M059J (cell line): ENCODE data around the gene COL6A5. TPM values are rescaled to one million over a fixed set of nuclear protein-coding genes. Genes with fewer than 3 reads are reported as not detected.
"Not testable (repeated sequence)": the region's sequence is repeated elsewhere in the genome, so short reads cannot be mapped to it uniquely, and the experiment has no call there.

Source experiments
- DNase-seq: peaks from one replicate; pipeline ENCODE4 v3.0.0-alpha.2; 2012; ENCODE audit warnings: low read depth
- total RNA-seq: library from RNA; depleted of rRNA; stranded (reverse); fragments of >200 nt; shearing (Covaris generic); gene quantifications from 2 replicates; pipeline ENCODE4 v1.2.3, GENCODE V29; 2014; rRNA removed

Gene COL6A5
- not detected in 2 replicates for total RNA-seq

DNA sequence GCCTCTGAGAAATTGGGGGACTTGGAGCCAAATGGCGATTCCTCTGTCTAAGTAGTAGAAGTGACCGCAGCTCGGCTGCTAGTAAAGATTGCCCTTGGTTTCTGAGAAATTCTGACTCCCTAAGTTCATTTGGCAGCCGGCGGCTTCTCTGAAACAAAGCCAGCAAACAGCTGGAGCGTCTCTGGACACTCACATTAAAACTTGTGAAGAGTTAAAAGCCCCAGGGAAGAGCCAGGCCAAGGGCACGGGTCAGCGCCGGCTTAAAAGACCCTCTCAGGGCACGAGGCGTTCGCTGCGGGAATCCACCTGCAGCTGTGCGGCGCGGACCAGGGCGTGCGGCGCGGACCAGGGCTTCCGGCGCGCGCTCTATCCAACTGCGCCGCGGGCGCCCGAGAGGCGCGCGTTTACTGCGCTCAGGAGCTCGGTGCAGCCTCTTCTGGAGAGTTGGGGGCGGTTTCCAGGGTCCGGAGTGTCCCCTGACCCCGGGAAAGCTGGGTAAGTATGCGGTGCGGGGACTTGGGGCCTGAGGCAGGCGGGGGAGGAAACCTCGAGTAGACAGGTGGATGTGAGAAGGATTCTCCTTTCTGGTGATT lies at the start of gene COL6A5:
Gene COL6A5 (plus strand): TSS at position 186 of the 593 bp plus-strand sequence. CDS start 27,967 bp downstream, outside the sequence.
- no peak for DNase-seq

DNA sequence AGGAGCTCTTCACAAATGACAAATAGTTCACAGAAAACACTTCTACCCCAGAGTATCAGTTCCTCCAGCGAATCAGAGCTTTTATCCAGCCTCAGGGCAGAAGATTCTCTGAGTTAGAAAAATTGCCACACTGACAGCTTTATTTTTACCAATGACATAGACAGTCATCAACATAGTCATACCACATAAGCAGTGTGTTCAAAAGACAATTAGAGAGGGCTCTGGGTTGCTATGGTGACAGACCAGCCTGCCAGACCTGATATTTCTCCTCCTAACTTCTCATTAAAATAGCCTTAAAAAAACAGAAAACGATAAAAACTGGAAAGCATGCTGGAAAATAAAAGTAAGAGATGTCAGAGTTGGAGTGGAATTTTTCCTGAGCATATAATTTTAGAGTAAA lies 45.9 kb upstream of the COL6A5 start:
- DNase-seq, result no peak

- DNase-seq, result no peak
These were observed 44.6 kb upstream of the COL6A5 start for GRCh38 chr3:130300888-130301287.

GRCh38 chr3:130310109-130310508 lies 35.4 kb upstream of the COL6A5 start:
- no peak for DNase-seq

DNA sequence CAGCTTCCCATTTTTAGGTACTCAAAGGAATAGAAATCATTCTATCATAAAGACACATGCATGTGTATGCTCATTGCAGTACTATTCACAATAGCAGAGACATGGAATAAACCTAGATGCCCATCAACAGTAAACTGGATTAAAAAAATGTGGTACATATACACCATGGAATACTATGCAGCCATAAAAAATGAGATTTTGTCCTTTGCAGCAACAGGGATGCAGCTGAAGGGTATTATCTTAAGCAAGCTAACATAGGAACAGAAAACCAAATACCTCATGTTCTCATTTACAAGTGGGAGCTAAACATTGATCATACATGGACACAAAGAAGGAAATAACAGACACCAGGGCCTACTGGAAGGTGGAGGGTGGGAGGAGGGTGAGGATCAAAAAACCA lies 33.1 kb upstream of the COL6A5 start:
- DNase-seq, result no peak

DNA sequence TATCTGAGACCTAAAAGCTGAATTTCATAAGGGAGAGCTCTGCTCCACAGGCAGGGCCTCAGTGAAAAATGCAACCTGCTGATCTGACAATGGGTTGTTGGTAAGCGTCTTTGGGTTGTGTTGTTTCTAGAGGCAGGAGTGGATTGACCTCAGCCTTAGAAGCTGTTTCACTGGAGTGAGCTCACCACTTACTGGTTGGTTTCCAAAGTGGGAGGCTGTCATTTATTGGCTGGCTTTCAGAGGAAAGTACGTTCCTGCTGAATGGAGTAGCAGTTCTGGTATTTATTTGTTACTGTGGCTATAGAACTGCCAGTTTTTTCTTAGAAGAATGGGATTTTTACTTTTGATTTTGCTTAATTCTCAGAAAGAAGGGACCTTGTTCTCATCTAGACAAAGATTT lies 29.3 kb upstream of the COL6A5 start:
- DNase-seq, result no peak

- DNase-seq, result no peak
These were observed 22.0 kb upstream of the COL6A5 start for GRCh38 chr3:130323503-130323902.

- no peak for DNase-seq
These were observed 4.7 kb upstream of the COL6A5 start for GRCh38 chr3:130340766-130341165.

DNA sequence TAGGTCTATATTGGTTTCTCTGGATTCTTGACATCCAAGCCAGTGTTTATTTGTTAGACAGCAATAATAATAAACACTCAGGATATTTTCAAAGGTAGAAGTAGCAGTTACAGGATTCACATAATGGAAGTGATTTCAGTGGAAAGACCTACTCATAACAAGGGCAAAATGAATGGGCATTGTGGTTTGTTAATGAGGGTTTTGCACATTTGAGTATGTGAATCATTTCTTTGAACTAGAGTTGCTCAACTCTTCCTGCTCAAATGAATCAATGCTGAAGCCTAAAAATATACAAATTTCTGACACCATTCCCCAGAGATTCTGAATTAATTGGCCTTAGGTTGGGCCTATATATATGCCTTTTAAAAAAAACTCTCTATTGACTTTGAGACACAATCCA lies 4.1 kb upstream of the COL6A5 start:
- DNase-seq, result peak; percentile 40

- DNase-seq, result no peak
These were observed 3.6 kb upstream of the COL6A5 start for GRCh38 chr3:130341882-130342281.

DNA sequence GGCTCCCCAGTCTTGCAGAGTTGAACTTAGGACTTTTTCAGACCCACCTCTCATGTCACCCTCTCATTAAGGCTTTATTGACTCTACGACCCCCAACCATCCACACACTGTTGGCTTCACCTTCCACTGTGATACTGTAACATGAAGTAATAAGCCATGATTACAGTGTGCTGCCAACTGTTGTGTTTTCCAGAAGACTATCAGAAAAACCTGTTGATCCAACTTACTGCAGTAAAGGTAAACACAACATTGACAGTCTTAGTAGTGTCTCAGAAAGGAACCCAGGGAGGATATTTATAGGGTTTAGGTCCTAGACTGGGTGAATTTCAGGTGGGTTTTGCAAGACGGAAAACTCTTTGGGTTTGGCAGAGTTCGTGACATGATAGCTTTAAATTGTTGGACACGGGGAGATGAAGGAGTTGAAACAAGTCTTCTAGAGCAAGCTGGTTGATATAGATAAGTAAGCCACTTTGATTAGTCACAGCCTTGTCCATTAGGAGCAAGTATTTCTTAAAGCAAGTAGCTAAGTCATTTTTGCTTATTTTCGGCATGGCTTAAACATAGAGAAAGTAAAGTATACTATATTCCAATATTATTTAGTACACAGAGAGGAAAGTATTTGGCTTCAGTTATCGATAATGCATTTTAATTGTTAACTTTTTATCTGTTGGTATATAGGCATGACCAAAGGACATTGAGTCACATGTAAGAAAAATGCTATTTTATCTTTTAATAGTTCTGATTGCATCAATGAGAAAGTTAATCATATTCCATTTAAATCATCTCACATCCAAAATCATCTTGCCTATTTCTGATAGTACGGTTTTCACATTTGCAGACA lies 2.4 kb upstream of the COL6A5 start:
- DNase-seq, result no peak

DNA sequence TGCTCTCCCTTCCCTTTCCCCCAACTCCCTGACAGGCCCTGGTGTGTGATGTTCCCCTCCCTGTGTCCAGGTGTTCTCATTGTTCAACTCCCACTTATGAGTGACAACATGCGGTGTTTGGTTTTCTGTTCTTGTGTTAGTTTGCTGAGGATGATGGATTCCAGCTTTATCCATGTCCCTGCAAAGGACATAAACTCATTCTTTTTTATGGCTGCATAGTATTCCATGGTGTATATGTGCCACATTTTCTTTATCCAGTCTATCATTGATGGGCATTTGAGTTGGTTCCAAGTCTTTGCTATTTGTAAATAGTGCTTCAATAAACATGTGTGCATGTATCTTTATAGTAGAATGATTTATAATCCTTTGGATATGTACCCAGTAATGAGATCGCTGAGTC lies 2.8 kb downstream of the COL6A5 start:
- not testable (repeated sequence) for DNase-seq

DNA sequence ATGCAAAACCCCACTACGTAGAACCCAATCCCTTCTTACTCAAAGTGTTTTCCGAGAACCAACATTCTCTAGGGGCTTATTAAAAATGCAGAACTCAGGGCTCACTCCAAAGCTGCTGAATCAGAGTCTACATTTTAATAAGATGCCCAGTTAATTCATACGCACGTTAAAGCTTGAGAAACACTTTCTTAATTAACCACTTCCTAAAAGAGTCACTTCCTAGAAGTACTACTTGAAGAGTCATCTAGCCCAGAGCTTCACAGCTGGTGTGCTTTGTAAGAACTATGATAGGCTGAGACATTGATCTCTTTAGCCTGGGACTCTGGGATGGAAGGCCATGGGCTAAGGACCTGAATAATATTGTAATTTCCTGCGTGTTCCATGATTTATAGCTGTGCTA lies 9.0 kb downstream of the COL6A5 start:
- peak; percentile 20 for DNase-seq

DNA sequence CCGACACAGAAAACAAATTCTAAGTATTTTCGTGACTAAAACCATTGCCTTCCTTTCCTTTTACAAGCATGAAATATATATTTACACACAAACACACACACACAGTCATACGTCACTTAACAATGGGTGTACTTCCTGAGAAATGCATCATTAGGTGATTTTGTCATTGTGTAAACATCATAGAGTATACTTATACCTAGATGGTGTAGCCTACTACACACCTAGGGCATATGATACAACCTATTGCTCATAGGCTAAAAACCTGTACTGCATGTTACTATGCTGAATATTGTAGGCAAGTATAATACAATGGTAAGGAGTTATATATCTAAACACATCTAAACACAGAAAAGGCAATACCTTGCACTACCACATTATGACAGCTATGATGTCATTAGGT lies 28.6 kb downstream of the COL6A5 start:
- no peak for DNase-seq

DNA sequence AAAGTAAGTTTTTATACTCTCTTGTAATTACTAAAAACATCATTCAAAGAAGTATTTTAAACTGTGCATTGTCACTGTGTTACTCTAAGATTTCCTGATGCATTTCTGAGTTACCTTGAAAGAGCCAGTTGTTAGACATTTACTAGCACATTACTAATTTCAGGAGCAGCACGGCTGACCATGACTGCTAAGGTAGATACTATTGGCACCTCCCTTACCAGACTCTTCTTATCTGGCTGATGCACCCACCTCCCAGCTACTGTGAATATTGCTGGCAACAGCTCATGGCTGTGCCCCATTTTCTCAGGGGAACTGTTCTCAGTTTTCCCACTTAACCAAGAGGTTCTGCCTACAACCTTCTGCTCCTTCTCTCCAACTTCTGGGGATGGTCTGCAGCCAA lies 29.4 kb downstream of the COL6A5 start:
- DNase-seq, result no peak

- DNase-seq, result no peak
These were observed 32.6 kb downstream of the COL6A5 start for GRCh38 chr3:130377960-130378676.

- no peak for DNase-seq
These were observed 33.3 kb downstream of the COL6A5 start for GRCh38 chr3:130378677-130379191.

- DNase-seq, result peak; percentile 17
These were observed 33.8 kb downstream of the COL6A5 start for GRCh38 chr3:130379274-130379673.

GRCh38 chr3:130380398-130380797 lies 34.9 kb downstream of the COL6A5 start:
- DNase-seq, result no peak

- DNase-seq, result no peak
These were observed 38.0 kb downstream of the COL6A5 start for GRCh38 chr3:130383424-130383823.

DNA sequence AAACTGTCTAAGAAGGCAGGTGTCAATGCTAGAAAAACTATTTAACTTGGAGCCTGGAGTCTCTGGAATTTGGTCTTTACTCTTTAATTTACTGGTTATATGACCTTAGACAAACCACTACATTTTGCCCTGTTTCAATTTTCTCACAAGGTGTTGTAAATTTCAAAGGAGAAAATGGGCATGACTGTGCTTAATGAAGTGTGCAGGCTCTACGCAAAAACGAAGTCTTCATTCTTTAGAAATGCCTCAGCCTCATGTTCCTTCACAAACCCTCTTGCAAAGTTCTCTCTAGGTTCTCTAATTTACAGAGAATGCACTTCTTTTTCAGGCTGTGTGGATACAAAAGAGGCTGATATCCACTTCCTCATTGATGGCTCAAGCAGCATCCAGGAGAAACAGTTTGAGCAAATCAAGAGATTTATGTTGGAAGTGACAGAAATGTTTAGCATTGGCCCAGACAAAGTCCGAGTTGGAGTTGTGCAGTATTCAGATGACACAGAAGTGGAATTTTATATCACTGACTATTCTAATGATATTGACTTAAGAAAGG lies 39.1 kb downstream of the COL6A5 start:
- DNase-seq, result no peak

DNA sequence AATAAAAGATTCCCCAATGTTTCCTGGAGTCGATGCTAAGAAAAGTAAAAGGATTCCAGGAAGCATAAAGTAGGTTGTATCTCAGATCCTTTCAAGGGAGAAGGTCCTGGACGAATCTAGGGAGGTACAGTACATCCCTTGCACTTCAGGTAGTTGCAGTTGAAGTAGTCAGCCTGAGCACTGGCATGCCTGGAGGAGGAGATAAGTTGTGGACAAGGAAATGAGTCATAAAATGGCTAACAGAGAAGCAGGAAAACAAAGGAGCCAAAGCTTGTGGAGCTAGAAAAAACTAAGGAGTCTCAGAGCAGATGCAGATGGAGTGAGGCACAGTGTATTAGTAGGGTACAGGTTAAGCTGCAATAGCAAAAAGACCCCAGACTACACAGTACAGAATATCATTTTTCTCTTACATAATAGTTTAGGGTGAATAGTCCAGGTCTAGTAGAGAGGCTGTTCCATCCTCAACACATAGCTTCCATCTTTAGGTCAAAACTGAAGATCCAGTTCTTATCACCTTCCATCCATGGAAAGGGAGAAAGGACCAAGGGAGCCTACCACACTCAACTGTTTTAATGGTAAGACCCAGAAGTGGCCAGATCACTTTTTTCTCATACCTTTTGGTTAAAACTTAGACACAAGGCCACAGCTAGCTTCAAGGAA lies 41.3 kb downstream of the COL6A5 start:
- DNase-seq, result peak; percentile 18
